ENCODE results near the gene DNAJC27. TPM values are rescaled to one million over a fixed set of nuclear protein-coding genes. Genes with fewer than 3 reads are reported as not detected.
A peak's percentile ranks its signal among the peaks of the same experiment; 100 is the strongest.

DNAJC27 gene
- total RNA-seq, 2 experiments from 2014 or later: 6.0 to 7.7 TPM

DNA sequence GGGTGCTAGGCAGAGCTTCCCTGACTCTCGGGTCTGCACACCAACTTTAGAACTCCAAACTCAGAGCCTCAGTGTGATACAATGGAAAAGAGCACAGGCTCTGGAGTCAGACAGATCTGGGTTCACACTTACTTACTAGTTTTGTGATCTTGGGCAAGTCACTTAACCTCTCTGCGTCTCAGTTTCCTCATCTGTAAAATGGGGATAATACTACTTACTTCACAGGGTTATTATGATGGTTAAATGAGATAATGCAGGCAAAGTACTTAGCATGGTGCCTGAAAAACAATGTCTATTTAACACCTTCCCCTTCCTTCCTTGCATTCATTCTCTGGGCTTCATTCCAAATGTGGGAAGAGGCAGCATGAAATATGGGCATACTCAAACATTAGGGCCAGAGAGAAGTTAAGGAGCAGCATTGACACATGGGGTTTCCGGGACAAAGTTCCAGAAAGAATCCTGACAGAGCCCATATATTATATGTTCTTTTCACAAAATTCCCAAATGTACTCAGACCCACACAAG, 13.3 kb downstream of the DNAJC27 start:
- Mint-ChIP-seq H3K36me3 (ENCODE audit: low read depth) (peaks cover 74% of the 10 kb centered on the region), H3K27ac (no peak overlapping the region), H3K4me3 (no peak overlapping the region), H3K4me1 (no peaks in the 10 kb centered on the region), H3K27me3 (no peaks in the 10 kb centered on the region), H3K9me3 (peaks cover 11% of the 10 kb centered on the region)
- no peak for DNase-seq
- CTCF ChIA-PET: interaction anchor here (1.5 kb wide), 1 partner anchor 10 kb away, joined by 6 read pairs; no protein-coding TSS in a partner anchor
- POLR2A ChIA-PET: no interaction called here

DNA sequence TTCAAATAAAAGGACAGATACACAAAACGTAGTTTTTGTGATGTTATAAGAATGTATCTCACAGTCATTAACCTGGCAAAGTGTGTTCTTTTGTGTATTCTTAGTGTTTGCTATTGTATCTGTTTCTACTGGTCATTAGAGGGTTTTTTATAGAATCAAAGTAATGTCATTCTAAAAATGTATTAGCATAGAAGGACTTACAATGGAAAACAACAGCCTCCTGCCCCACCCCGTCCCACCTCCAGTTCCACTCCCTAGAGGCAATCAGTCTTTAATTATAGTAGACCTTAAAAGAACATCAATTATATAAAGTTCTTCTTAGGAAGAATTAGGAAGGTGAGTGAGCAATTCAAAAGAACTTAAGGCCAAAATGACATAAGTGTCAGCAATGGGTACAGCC, 13.8 kb downstream of the DNAJC27 start:
- DNase-seq: no peak
- H3K36me3 Mint-ChIP-seq (ENCODE audit: low read depth): peaks cover 73% of the 10 kb centered on the region
- H3K4me1 Mint-ChIP-seq: no peaks in the 10 kb centered on the region
- H3K9me3 Mint-ChIP-seq: peaks cover 11% of the 10 kb centered on the region
- no peak overlapping the region for H3K4me3 Mint-ChIP-seq
- H3K27me3 Mint-ChIP-seq: no peaks in the 10 kb centered on the region
- ChIA-PET POLR2A (no interaction called here), CTCF (interaction anchor here (1.5 kb wide), 1 partner anchor 11 kb away, joined by 6 read pairs; no protein-coding TSS in a partner anchor)
- no peak overlapping the region for H3K27ac Mint-ChIP-seq

DNA sequence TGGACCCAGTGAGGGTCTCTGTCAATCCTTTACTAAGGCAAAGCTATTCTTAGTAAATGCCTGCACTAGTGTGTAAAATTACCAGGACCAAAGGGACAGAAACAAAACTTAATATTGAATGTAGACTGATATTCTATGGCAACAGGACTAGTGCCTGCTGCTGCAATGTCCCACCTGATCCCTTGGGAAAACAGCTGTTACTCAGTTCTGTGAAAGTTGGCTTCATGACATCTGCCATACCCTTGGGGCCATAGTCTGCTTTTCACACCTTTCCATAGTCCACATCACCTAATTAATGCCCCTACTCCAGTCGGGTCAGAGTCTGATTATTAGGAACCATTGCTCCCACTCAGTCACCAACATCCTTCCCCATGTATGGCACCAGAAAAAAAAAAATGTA, 14.5 kb downstream of the DNAJC27 start:
- H3K27me3 Mint-ChIP-seq: no peaks in the 10 kb centered on the region
- H3K4me3 Mint-ChIP-seq: no peak overlapping the region
- H3K36me3 Mint-ChIP-seq (ENCODE audit: low read depth): peaks cover 71% of the 10 kb centered on the region
- ChIA-PET CTCF (interaction anchor here (1.5 to 1.9 kb wide), 2 partner anchors 12 to 14 kb away, joined by 6 read pairs; no protein-coding TSS in a partner anchor), POLR2A (no interaction called here)
- no peak for DNase-seq
- no peak overlapping the region for H3K27ac Mint-ChIP-seq
- H3K9me3 Mint-ChIP-seq: peaks cover 11% of the 10 kb centered on the region
- no peaks in the 10 kb centered on the region for H3K4me1 Mint-ChIP-seq

DNA sequence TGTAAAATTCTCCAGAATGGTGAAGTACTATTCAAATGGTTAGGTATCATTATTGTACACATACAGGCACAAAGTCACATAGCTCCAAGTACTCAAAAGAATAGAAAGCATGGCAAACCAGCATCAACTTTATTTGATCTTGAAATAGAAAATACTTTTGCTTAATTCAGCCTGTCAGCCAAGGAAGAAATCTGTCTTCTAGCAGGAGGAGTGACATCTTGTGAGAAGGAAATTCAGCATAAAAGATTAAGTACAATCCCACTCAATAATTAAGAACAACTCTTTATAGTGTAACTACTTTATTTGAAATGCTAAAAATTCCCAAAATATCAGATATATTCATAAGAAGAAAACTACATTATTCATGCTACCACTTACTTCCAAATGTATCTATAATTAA, 15.8 kb downstream of the DNAJC27 start:
- CTCF ChIA-PET: interaction anchor here (1.9 kb wide), 1 partner anchor 13 kb away, joined by 6 read pairs; no protein-coding TSS in a partner anchor
- no peaks in the 10 kb centered on the region for H3K27me3 Mint-ChIP-seq
- POLR2A ChIA-PET: no interaction called here
- H3K4me3 Mint-ChIP-seq: no peak overlapping the region
- no peak for DNase-seq
- peaks cover 11% of the 10 kb centered on the region for H3K9me3 Mint-ChIP-seq
- no peak overlapping the region for H3K27ac Mint-ChIP-seq
- peaks cover 70% of the 10 kb centered on the region for H3K36me3 Mint-ChIP-seq (ENCODE audit: low read depth)
- H3K4me1 Mint-ChIP-seq: no peaks in the 10 kb centered on the region

DNA sequence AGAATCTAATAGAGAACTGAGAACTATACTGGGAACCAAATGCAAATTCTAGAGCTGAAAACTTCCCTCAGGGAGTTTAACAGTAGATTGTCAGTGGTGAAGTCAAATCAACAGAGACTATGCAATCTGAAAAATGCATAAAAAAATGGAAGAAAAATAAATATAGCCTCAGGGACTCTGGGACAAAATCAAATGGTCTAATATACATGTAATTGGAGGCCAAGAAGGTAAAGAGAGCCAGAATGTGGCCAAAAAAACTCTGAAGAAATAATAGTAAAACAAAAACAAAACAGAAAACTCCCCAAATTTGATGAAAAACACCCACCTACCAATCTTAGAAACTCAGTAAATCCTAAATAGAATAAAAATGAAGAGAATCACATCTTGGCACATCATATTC, 16.5 kb downstream of the DNAJC27 start:
- Mint-ChIP-seq H3K9me3 (peaks cover 11% of the 10 kb centered on the region), H3K27ac (no peak overlapping the region), H3K36me3 (ENCODE audit: low read depth) (peaks cover 71% of the 10 kb centered on the region), H3K4me1 (no peaks in the 10 kb centered on the region), H3K27me3 (no peaks in the 10 kb centered on the region), H3K4me3 (no peak overlapping the region)
- POLR2A ChIA-PET: no interaction called here
- no peak for DNase-seq
- CTCF ChIA-PET: interaction anchor here (2.7 kb wide), 1 partner anchor 11 kb away, joined by 15 read pairs; no protein-coding TSS in a partner anchor

DNA sequence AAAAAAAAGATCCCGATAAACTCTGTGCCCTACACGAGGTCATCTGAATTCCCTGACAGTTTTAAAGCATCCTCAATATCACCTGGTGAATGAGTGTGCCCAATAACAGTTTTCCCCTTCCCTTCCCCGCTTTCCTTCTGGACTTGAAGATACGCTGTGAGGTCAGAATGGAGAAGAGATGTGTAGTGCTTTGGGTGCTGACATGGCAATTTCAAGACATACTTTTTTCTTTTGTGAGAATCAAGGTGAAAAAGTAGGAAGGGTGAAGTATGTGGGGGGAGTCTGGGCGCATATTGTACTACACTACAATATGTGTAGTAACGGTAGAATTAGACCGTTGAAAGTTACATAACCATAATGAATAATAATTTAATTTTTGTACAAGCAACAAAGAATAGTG, 21.7 kb downstream of the DNAJC27 start:
- POLR2A ChIA-PET: no interaction called here
- peaks cover 44% of the 10 kb centered on the region for H3K36me3 Mint-ChIP-seq (ENCODE audit: low read depth)
- CTCF ChIA-PET: no interaction called here
- no peak overlapping the region for H3K4me3 Mint-ChIP-seq
- H3K27me3 Mint-ChIP-seq: no peaks in the 10 kb centered on the region
- H3K4me1 Mint-ChIP-seq: peaks cover 4% of the 10 kb centered on the region
- DNase-seq: no peak
- H3K27ac Mint-ChIP-seq: no peak overlapping the region
- H3K9me3 Mint-ChIP-seq: peaks cover under 1% of the 10 kb centered on the region

DNA sequence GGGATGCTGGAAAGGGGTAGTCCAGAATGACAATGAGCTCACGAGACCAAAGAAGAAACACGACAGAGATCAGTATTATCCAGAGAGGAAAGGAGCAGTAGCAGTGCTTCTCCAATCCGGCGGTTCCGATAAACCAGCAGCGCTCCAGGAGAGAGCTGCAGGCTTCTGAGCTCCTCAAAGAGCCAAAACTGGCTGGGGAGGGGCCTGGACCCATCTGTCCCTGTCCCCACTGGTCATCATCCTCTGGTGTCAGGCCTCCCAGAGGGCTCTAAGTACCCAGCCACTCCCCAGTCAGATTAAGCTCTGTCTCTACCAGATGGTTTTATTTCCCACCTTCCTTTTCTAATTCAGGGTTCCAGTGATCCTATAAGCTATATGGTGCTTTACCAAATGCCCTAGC, 23.2 kb downstream of the DNAJC27 start:
- POLR2A ChIA-PET: no interaction called here
- Mint-ChIP-seq H3K4me1 (peaks cover 4% of the 10 kb centered on the region), H3K27me3 (no peaks in the 10 kb centered on the region), H3K27ac (no peak overlapping the region), H3K4me3 (no peak overlapping the region), H3K36me3 (ENCODE audit: low read depth) (peaks cover 31% of the 10 kb centered on the region), H3K9me3 (no peaks in the 10 kb centered on the region)
- CTCF ChIA-PET: interaction anchor here (1.1 kb wide), 1 partner anchor 15 kb away, joined by 3 read pairs; no protein-coding TSS in a partner anchor
- DNase-seq: no peak

DNA sequence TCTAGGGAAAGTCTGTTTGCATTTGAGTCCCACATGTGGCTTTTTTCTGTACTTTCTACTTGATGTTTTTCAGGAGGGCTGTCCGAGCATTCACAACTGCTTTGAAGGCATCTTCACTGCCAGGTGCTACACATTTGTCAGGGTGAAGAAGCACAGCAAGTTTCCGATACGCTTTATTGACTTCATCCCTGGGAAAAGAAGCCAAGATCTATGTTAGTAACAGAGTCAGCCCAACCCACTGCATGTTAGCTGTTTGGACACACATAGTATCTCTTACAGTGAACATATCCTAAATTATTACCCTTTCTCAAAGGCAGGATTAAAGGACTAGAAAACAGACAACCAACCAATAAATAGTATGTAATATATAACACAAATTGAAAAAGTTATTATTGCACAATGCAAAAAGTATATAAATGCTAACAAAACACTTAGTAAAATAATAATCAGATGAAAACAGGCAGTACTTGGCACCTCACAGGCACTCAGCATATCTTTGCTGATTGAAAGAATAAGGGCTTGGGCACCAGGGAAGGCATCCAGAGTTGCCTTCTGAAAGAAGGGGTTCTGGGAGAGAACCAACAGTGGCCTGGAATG, 24.1 kb downstream of the DNAJC27 start:
- H3K36me3 Mint-ChIP-seq (ENCODE audit: low read depth): peaks cover 30% of the 10 kb centered on the region
- ChIA-PET POLR2A (no interaction called here), CTCF (interaction anchor here (1.1 kb wide), 1 partner anchor 15 kb away, joined by 3 read pairs; no protein-coding TSS in a partner anchor)
- no peaks in the 10 kb centered on the region for H3K9me3 Mint-ChIP-seq
- peaks cover 4% of the 10 kb centered on the region for H3K4me1 Mint-ChIP-seq
- no peak overlapping the region for H3K4me3 Mint-ChIP-seq
- H3K27ac Mint-ChIP-seq: no peak overlapping the region
- H3K27me3 Mint-ChIP-seq: no peaks in the 10 kb centered on the region
- DNase-seq: no peak

DNA sequence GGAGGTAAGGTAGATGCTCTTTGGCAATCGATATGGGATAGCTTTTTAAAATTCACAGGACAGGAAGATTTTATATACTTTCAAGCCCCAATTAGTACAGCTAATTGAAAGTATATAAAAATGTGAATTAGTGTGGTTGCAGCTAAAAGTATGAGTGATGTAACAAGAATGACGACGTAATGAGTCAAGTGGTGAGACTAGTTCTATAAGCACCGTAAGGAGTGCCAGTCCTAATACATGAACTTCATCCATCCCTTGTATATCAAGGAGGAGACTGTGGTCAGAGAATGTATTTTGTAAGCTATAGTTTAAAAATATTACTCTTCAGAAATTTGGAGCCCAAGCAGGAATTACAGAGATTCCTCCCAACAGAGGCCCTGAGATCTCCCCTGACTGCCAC, 25.8 kb downstream of the DNAJC27 start:
- Mint-ChIP-seq H3K27ac (peak overlapping the region; percentile 76), H3K4me3 (no peak overlapping the region), H3K36me3 (ENCODE audit: low read depth) (peaks cover 20% of the 10 kb centered on the region), H3K9me3 (no peaks in the 10 kb centered on the region), H3K4me1 (peaks cover 4% of the 10 kb centered on the region), H3K27me3 (no peaks in the 10 kb centered on the region)
- CTCF ChIA-PET: interaction anchor here (1.3 kb wide), 1 partner anchor 19 kb away, joined by 3 read pairs; no protein-coding TSS in a partner anchor
- DNase-seq: no peak
- POLR2A ChIA-PET: no interaction called here

DNA sequence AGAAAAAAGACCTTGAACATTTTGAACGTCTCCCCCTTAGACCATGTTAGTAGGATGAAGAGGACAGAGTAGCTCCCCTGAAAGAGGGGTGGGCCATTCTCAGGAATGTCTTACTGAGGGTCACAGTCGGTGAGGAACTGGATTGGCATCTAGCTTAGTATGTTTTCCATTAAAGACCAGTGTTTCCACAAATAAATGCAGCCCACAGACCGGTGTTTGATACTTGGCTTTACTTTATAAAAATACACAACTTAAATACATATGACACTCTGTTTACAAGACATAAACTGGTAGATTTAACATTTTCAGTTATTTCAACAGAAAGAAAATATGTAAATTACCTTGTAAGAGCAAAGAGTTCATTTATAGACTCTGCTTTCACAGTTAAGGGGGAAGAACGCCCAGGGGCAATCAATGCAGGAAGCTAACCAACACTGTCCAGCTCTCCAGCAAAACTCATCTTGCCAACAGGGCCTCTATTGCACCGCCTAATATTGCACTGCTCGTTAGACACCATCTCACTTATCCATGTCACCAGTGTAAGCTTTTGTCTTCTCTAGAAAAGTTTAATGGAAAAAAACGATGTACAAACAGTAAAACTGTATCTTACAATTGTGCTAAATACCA, 28.2 kb downstream of the DNAJC27 start:
- H3K36me3 Mint-ChIP-seq (ENCODE audit: low read depth): peaks cover 17% of the 10 kb centered on the region
- no peaks in the 10 kb centered on the region for H3K9me3 Mint-ChIP-seq
- ChIA-PET CTCF (interaction anchor here (0.6 to 2.7 kb wide), 8 partner anchors 10 to 787 kb away, joined by 3 to 15 read pairs (median 3); no protein-coding TSS in a partner anchor), POLR2A (no interaction called here)
- H3K4me3 Mint-ChIP-seq: no peak overlapping the region
- peaks cover 4% of the 10 kb centered on the region for H3K4me1 Mint-ChIP-seq
- H3K27me3 Mint-ChIP-seq: no peaks in the 10 kb centered on the region
- H3K27ac Mint-ChIP-seq: no peak overlapping the region
- DNase-seq: no peak

DNA sequence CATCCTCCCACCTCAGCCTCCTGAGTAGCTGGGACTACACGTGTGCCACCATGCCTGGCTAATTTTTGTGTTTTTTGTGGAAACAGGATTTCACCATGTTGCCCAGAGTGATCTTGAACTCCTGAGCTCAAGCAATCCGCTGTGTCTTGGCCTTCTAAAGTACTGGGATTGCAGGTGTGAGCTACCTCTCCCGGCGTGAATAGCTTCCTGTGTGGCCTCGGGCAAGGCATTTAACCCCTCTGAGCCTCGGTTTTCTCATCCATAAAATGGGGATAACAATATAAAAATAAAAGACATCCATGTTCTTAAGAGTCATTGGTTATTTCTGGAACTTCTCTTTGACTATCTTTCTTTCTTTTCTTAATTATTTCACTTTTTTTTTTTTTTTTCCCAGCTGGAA, 32.4 kb downstream of the DNAJC27 start:
- Mint-ChIP-seq H3K27me3 (no peaks in the 10 kb centered on the region), H3K4me3 (no peak overlapping the region), H3K4me1 (no peaks in the 10 kb centered on the region), H3K27ac (no peak overlapping the region), H3K36me3 (ENCODE audit: low read depth) (peaks cover 2% of the 10 kb centered on the region), H3K9me3 (no peaks in the 10 kb centered on the region)
- DNase-seq: no peak
- ChIA-PET CTCF (interaction anchor here (1.1 kb wide), 1 partner anchor 166 kb away, joined by 3 read pairs; no protein-coding TSS in a partner anchor), POLR2A (no interaction called here)

DNA sequence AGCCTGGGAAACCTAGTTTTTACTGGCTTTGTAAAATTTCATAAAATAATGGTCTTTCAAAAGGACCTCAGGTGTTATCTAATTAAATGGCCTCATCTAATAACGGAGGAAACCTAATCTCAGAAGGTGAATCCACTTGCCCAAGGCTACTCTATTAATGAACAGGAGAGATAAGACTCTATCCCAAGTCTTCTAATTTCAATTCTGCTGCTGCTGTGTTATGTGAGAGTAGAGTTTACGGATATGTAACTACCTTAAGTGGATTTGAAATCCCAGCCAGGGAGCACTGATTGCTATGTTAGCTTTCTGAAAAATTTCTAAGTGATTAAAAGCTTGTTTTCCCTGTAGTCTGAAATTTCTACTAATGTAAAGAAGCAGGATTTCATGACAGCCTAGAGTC, 34.5 kb downstream of the DNAJC27 start:
- Mint-ChIP-seq H3K36me3 (ENCODE audit: low read depth) (no peaks in the 10 kb centered on the region), H3K4me1 (no peaks in the 10 kb centered on the region), H3K27ac (no peak overlapping the region), H3K27me3 (no peaks in the 10 kb centered on the region), H3K4me3 (no peak overlapping the region), H3K9me3 (no peaks in the 10 kb centered on the region)
- CTCF ChIA-PET: interaction anchor here (1.0 kb wide), 1 partner anchor 18 kb away, joined by 3 read pairs; no protein-coding TSS in a partner anchor
- POLR2A ChIA-PET: no interaction called here
- DNase-seq: no peak

DNA sequence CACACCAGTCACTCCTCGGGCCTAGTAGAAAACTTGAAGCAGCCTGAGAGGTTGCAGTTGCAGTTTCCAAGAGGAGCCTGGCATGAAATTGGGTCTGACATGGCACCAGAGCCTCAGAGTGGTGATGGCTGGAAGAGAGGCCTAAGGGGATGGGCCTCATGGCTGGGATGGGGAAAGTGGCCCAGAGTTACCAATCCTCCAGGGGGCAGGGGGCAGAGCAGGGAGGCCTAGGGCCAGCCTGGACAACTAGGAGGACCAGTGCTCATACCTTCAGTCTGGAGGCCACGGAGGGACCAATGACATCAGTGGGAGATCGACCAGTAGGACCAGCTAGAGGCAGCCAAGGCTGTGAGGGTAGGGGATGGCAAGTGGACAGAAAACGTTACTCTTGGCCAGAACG, 36.6 kb downstream of the DNAJC27 start:
- no peaks in the 10 kb centered on the region for H3K36me3 Mint-ChIP-seq (ENCODE audit: low read depth)

More for the DNA sequence above, 36.6 kb downstream of the DNAJC27 start:
- Mint-ChIP-seq H3K27me3 (no peaks in the 10 kb centered on the region), H3K27ac (no peak overlapping the region), H3K4me3 (no peak overlapping the region), H3K4me1 (peaks cover 6% of the 10 kb centered on the region), H3K9me3 (no peaks in the 10 kb centered on the region)
- ChIA-PET CTCF (interaction anchor here (0.6 kb wide), 1 partner anchor 651 kb away, joined by 3 read pairs; no protein-coding TSS in a partner anchor), POLR2A (no interaction called here)
- DNase-seq: no peak

All from activated CD4-positive, alpha-beta T cell treated with anti-CD3 and anti-CD28 coated beads, Interleukin-2, amount 10 ng/mL, durations not matched to agents 7 days and 5 days (primary cell).